HFFc6 (cell line): ENCODE data around the gene TREM1. TPM values are rescaled to one million over a fixed set of nuclear protein-coding genes. Genes with fewer than 3 reads are reported as not detected.

ENCODE experiments used
- DNase-seq: peaks from one replicate; pipeline ENCODE4 v3.0.0-alpha.2; 2018
- H3K27ac Mint-ChIP-seq: 2 replicates; pipeline ENCODE4 v1.8.0; 2020; ENCODE audit warnings: mild to moderate bottlenecking, mixed read lengths
- H3K27me3 Mint-ChIP-seq: 2 replicates; pipeline ENCODE4 v1.8.0; 2021; ENCODE audit warnings: mild to moderate bottlenecking, moderate library complexity, mixed read lengths; ENCODE audit not compliant: insufficient read depth
- H3K36me3 Mint-ChIP-seq: 2 replicates; pipeline ENCODE4 v1.8.0; 2021; ENCODE audit warnings: low read depth, mixed read lengths
- H3K4me1 Mint-ChIP-seq: 2 replicates; pipeline ENCODE4 v1.8.0; 2020; ENCODE audit warnings: low read depth, mixed read lengths
- H3K4me3 Mint-ChIP-seq: 2 replicates; pipeline ENCODE4 v1.8.0; 2020; ENCODE audit warnings: mild to moderate bottlenecking, moderate library complexity, mixed read lengths
- H3K9me3 Mint-ChIP-seq: 2 replicates; pipeline ENCODE4 v1.8.0; 2020; ENCODE audit warnings: mild to moderate bottlenecking, mixed read lengths
- CTCF ChIP-seq: fragments of 200-600 bp; sonication (generic); IDR thresholded peaks from 2 replicates; pipeline ENCODE4 v1.5.0; 2021; ENCODE audit warnings: antibody characterized with exemption, mild to moderate bottlenecking
- total RNA-seq, 6 experiments: library from RNA; stranded (reverse); fragmentation: NEBNext Ultra II Directional; extraction: Animal tissue kit (Norgen Biotek cat#: 25700); gene quantifications; 2 replicates in 1 of 6; 3 replicates in 5 of 6; pipeline ENCODE4 v1.2.3, GENCODE V29; 2021

Gene TREM1
- total RNA-seq, 6 experiments from 2014 or later = 0.09 TPM; not detected in 5

- Mint-ChIP-seq H3K27me3 (peaks cover 19% of the 10 kb centered on the region), H3K4me3 (no peak overlapping the region), H3K9me3 (no peaks in the 10 kb centered on the region), H3K27ac (no peak overlapping the region), H3K36me3 (no peaks in the 10 kb centered on the region), H3K4me1 (peaks cover 26% of the 10 kb centered on the region)
- DNase-seq = no peak
- TF ChIP-seq CTCF = no peak
Measured at GRCh38 chr6:41321183-41321582, 34.7 kb upstream of the TREM1 start.

- Mint-ChIP-seq H3K4me1 (peaks cover 26% of the 10 kb centered on the region), H3K27ac (no peak overlapping the region), H3K9me3 (no peaks in the 10 kb centered on the region), H3K27me3 (peaks cover 12% of the 10 kb centered on the region), H3K36me3 (no peaks in the 10 kb centered on the region), H3K4me3 (peak overlapping the region; percentile 77)
- peak; percentile 64 for DNase-seq
- TF ChIP-seq CTCF = peak; percentile 100
Measured at GRCh38 chr6:41318654-41319565, 32.4 kb upstream of the TREM1 start.

- no peaks in the 10 kb centered on the region for H3K9me3 Mint-ChIP-seq
- peaks cover 19% of the 10 kb centered on the region for H3K27me3 Mint-ChIP-seq
- peak overlapping the region; percentile 77 for H3K4me3 Mint-ChIP-seq
- no peak for DNase-seq
- H3K27ac Mint-ChIP-seq = no peak overlapping the region
- TF ChIP-seq CTCF = no peak
- H3K4me1 Mint-ChIP-seq = peaks cover 26% of the 10 kb centered on the region
- H3K36me3 Mint-ChIP-seq = no peaks in the 10 kb centered on the region
Measured at GRCh38 chr6:41318261-41318653, 31.8 kb upstream of the TREM1 start.

- no peak for TF ChIP-seq CTCF
- H3K27me3 Mint-ChIP-seq = peaks cover 28% of the 10 kb centered on the region
- peaks cover 23% of the 10 kb centered on the region for H3K4me1 Mint-ChIP-seq
- H3K27ac Mint-ChIP-seq = no peak overlapping the region
- no peak overlapping the region for H3K4me3 Mint-ChIP-seq
- H3K9me3 Mint-ChIP-seq = no peaks in the 10 kb centered on the region
- no peaks in the 10 kb centered on the region for H3K36me3 Mint-ChIP-seq
- no peak for DNase-seq
Measured at GRCh38 chr6:41315943-41316620, 29.6 kb upstream of the TREM1 start.

GRCh38 chr6:41315203-41315602 lies 28.7 kb upstream of the TREM1 start:
- Mint-ChIP-seq H3K27me3 (peaks cover 28% of the 10 kb centered on the region), H3K36me3 (no peaks in the 10 kb centered on the region), H3K9me3 (no peaks in the 10 kb centered on the region), H3K4me3 (no peak overlapping the region), H3K27ac (no peak overlapping the region), H3K4me1 (peaks cover 18% of the 10 kb centered on the region)
- TF ChIP-seq CTCF = no peak
- no peak for DNase-seq
